Ovary (tissue), 9 donors: Measurements from ENCODE around the gene BTNL9. TPM values are rescaled to one million over a fixed set of nuclear protein-coding genes. Genes with fewer than 3 reads are reported as not detected.

Experiments
- DNase-seq, 5 donors: peaks; one replicate each; pipeline ENCODE4 v3.0.0-alpha.2; 2019 to 2020
- H3K27ac ChIP-seq, 2 donors: fragments of 200-600 bp; one replicate each; pipeline versions ENCODE4 v1.5.1 to v1.8.0; 2019 to 2022
- H3K27me3 ChIP-seq: fragments of 200-600 bp; one replicate; pipeline ENCODE4 v1.8.0; 2022
- H3K36me3 ChIP-seq: fragments of 200-600 bp; sonication (generic); one replicate; pipeline ENCODE4 v1.5.1; 2019
- H3K4me1 ChIP-seq: one replicate; pipeline ENCODE4 v1.8.1; 2013; ENCODE audit warnings: mild to moderate bottlenecking, moderate library complexity; ENCODE audit not compliant: insufficient read depth
- H3K4me3 ChIP-seq: fragments of 200-600 bp; sonication (generic); one replicate; pipeline ENCODE4 v1.5.1; 2017
- H3K9me3 ChIP-seq, 2 donors: fragments of 200-600 bp in 1 of 2; sonication (generic) in 1 of 2; one replicate each; pipeline versions ENCODE4 v1.5.1 to v1.8.1; 2013 to 2019; ENCODE audit warnings: mild to moderate bottlenecking in 1 of 2, moderate library complexity in 1 of 2
- CTCF ChIP-seq, 3 donors: fragments of 450-650 bp in 2 of 3; fragments of 200-600 bp in 1 of 3; IDR thresholded peaks; one replicate each; pipeline versions ENCODE4 v1.5.1 to v1.8.0; 2016 to 2022; ENCODE audit warnings: antibody characterized with exemption in 3 of 3, mild to moderate bottlenecking in 1 of 3
- EP300 ChIP-seq: sonication (generic); formaldehyde crosslinking; IDR thresholded peaks from one replicate; pipeline ENCODE4 v1.6.1; 2017; ENCODE audit warnings: antibody characterized with exemption
- POLR2A ChIP-seq: fragments of 450-650 bp; IDR thresholded peaks from one replicate; pipeline ENCODE4 v1.6.1; 2017; ENCODE audit warnings: antibody characterized with exemption, mild to moderate bottlenecking, moderate library complexity
- WGBS, 3 donors: extraction: QIAGEN DNeasy Blood & Tissue Kit in 1 of 3; methylation state at CpG; one replicate each; pipeline versions ENCODE4 v1.1.5 to v1.1.7; 2013 to 2017; 5-methylcytosine and 5-hydroxymethylcytosine counted together
- intact Hi-C, 4 donors: fragments of 100-400 bp; cut with DNase I; formaldehyde crosslinking; loops; one replicate each; pipeline versions ENCODE4 v1.11.0 to v1.15.1; 2022 to 2023
- polyA plus RNA-seq, 2 donors: library from polyadenylated mRNA; stranded (reverse); fragments of 200-250 nt in 1 of 2; fragments of 350-450 nt in 1 of 2; fragmentation: Illumina TruSeq in 1 of 2; extraction: RNeasy Lipid Tissue Mini Kit (QIAGEN cat#74804) in 1 of 2; gene quantifications; one replicate each; pipeline ENCODE4 v1.2.3, GENCODE V29; 2013 to 2014
- total RNA-seq, 7 donors: library from RNA; depleted of rRNA in 2 of 7; stranded (reverse); fragments of >200 nt in 2 of 7; fragmentation: NEBNext Ultra II Directional in 3 of 7; extraction: Animal tissue kit (Norgen Biotek cat#: 25700) in 3 of 7; gene quantifications; one replicate each; pipeline versions ENCODE4 v1.1.0 to v1.2.4, GENCODE V29; 2016 to 2023
- donor health status: DM: no; HTN: no; CAD: no; lungs with moderate emphysema.
- donor health status: DM: no; HTN: no; CAD: no.
- donor health status: Bipolar disorder and iron deficiency.
- donor health status: DM: yes; HTN: yes; CAD: no.
- donor health status: DM: no; HTN: no; CAD: no.
- donor health status: DM: yes; HTN: yes; CAD: no.

The BTNL9 gene
- total and polyA plus RNA-seq, 9 donors: 0.76 to 46.4 (median 9.6) TPM

- intact Hi-C loops: loop anchor here in 1 of 4 donors (10.0 kb wide), 1 partner anchor 273 kb away; no protein-coding TSS in a partner anchor
- 92 to 95% (median 93%) methylated on average over 14 to 15 of the region's 15 CpGs for WGBS, 3 donors
- Histone ChIP-seq H3K9me3 (no peaks in the 10 kb centered on the region), H3K4me3 (no peak overlapping the region), H3K27ac (no peak overlapping the region), H3K27me3 (no peaks in the 10 kb centered on the region), H3K4me1 (no peaks in the 10 kb centered on the region), H3K36me3 (no peaks in the 10 kb centered on the region)
- TF ChIP-seq EP300 (no peak), CTCF (IDR thresholded peaks at IDR 0.05) (no peak), POLR2A (no peak)
- DNase-seq: no peak
These were observed 7.9 kb downstream of the BTNL9 start for GRCh38 chr5:181047921-181048320.

GRCh38 chr5:181050016-181050415 is 9.9 kb downstream of the BTNL9 start:
- intact Hi-C loops: no loop called here
- H3K36me3 ChIP-seq: no peaks in the 10 kb centered on the region
- no peaks in the 10 kb centered on the region for H3K27me3 ChIP-seq
- no peak overlapping the region for H3K4me3 ChIP-seq
- no peak overlapping the region for H3K27ac ChIP-seq
- DNase-seq: no peak
- no peaks in the 10 kb centered on the region for H3K9me3 ChIP-seq
- WGBS, 3 donors: 87 to 95% (median 94%) methylated on average over 5 of the region's 5 CpGs
- H3K4me1 ChIP-seq: peaks cover 3% of the 10 kb centered on the region
- TF ChIP-seq EP300 (no peak), POLR2A (no peak), CTCF (IDR thresholded peaks at IDR 0.05) (no peak)

GRCh38 chr5:181051841-181052671 is 12.0 kb downstream of the BTNL9 start:
- DNase-seq: no peak
- Histone ChIP-seq H3K27me3 (no peaks in the 10 kb centered on the region), H3K36me3 (no peaks in the 10 kb centered on the region), H3K9me3 (no peaks in the 10 kb centered on the region), H3K4me3 (no peak overlapping the region), H3K27ac (no peak overlapping the region), H3K4me1 (peaks cover 3% of the 10 kb centered on the region)
- 32 to 40% (median 39%) methylated on average over 27 of the region's 27 CpGs for WGBS, 3 donors
- TF ChIP-seq EP300: no peak
- TF ChIP-seq POLR2A: no peak
- TF ChIP-seq CTCF (IDR thresholded peaks at IDR 0.05): no peak
- intact Hi-C loops: no loop called here

- Histone ChIP-seq H3K4me3 (peak overlapping the region; percentile 21), H3K27ac (no peak overlapping the region), H3K4me1 (peaks cover 3% of the 10 kb centered on the region), H3K27me3 (no peaks in the 10 kb centered on the region), H3K9me3 (no peaks in the 10 kb centered on the region), H3K36me3 (no peaks in the 10 kb centered on the region)
- peak in 1 of 5 donors; percentile 28 for DNase-seq
- TF ChIP-seq POLR2A: no peak
- no peak for TF ChIP-seq EP300
- no peak for TF ChIP-seq CTCF (IDR thresholded peaks at IDR 0.05)
- intact Hi-C loops: no loop called here
- WGBS, 3 donors: 0 to 2% (median 1%) methylated on average over 43 to 120 of the region's 120 CpGs
These were observed 12.8 kb downstream of the BTNL9 start for GRCh38 chr5:181052672-181053487.
